Kidney (tissue), 14 donors: ENCODE results near the gene SIGLEC8. TPM values are rescaled to one million over a fixed set of nuclear protein-coding genes. Genes with fewer than 3 reads are reported as not detected.

Experiments used
- DNase-seq, 5 donors: peaks; one replicate each; pipeline ENCODE4 v3.0.0-alpha.2; 2013 to 2020
- FAIRE-seq: peaks from 2 replicates; lab custom pipeline; 2012; peaks lifted over from hg19 to GRCh38; lab: Jason Lieb, UNC
- H3K27ac ChIP-seq, 2 donors: one replicate each; pipeline ENCODE4 v1.7.0; 2013; ENCODE audit warnings: low read depth in 2 of 2, low read length in 2 of 2, inconsistent platforms in 1 of 2
- H3K27me3 ChIP-seq: one replicate; pipeline ENCODE4 v1.7.1; 2013; ENCODE audit warnings: low read length, inconsistent platforms; ENCODE audit not compliant: control insufficient read depth, insufficient read depth
- H3K36me3 ChIP-seq, 3 donors: one replicate each; pipeline versions ENCODE4 v1.7.0 to v1.7.1; 2013; ENCODE audit warnings: low read length in 3 of 3, control low read depth in 1 of 3, inconsistent platforms in 1 of 3; ENCODE audit not compliant: insufficient read depth in 3 of 3, control insufficient read depth in 2 of 3
- H3K4me1 ChIP-seq, 3 donors: one replicate each; pipeline versions ENCODE4 v1.7.0 to v1.7.1; 2013; ENCODE audit warnings: low read length in 3 of 3, inconsistent platforms in 1 of 3, low read depth in 1 of 3; ENCODE audit not compliant: control insufficient read depth in 2 of 3, insufficient read depth in 2 of 3
- H3K4me3 ChIP-seq, 3 donors: one replicate each; pipeline versions ENCODE4 v1.7.0 to v1.8.1; 2013; ENCODE audit warnings: low read length in 3 of 3, control low read depth in 1 of 3, inconsistent platforms in 1 of 3
- H3K9ac ChIP-seq, 3 donors: one replicate each; pipeline versions ENCODE4 v1.7.0 to v1.7.1; 2013; ENCODE audit warnings: low read length in 3 of 3, control low read depth in 1 of 3, inconsistent platforms in 1 of 3
- H3K9me3 ChIP-seq, 3 donors: one replicate each; pipeline versions ENCODE4 v1.7.0 to v1.7.1; 2013; ENCODE audit warnings: low read length in 3 of 3, control low read depth in 1 of 3, inconsistent platforms in 1 of 3; ENCODE audit not compliant: control insufficient read depth in 2 of 3, insufficient read depth in 1 of 3
- intact Hi-C: fragments of 100-400 bp; cut with DNase I; formaldehyde crosslinking; loops from one replicate; pipeline ENCODE4 v1.11.1; 2022
- polyA plus RNA-seq: library from polyadenylated mRNA; stranded (reverse); fragments of 350-450 nt; fragmentation: Illumina TruSeq; extraction: RNeasy Lipid Tissue Mini Kit (QIAGEN cat#74804); gene quantifications from one replicate; pipeline ENCODE4 v1.2.3, GENCODE V29; 2014; ENCODE audit warnings: low read depth, low replicate concordance; ENCODE audit not compliant: insufficient read depth
- total RNA-seq: library from RNA; stranded (reverse); fragmentation: NEBNext Ultra II Directional; extraction: Animal tissue kit (Norgen Biotek cat#: 25700); gene quantifications from one replicate; pipeline ENCODE4 v1.2.1, GENCODE V29; 2021
- TF ChIP-seq, protein P1 (sequence below): IDR thresholded peaks from 3 replicates; pipeline ENCODE4 v1.5.1; 2012; ENCODE audit warnings: mild to moderate bottlenecking, moderate library complexity, borderline replicate concordance; ENCODE audit not compliant: insufficient read depth; ENCODE audit errors: extremely low read depth
- donor health status: control.
- donor health status: control.
- donor health status: control.
- donor health status: control.
- donor health status: control.
- donor health status: DM: yes; HTN: yes; CAD: no.
- donor health status: Normal renal cell carcinoma (clear cell type).

SIGLEC8 gene
- total and polyA plus RNA-seq, 2 donors from 2014 or later = 1.8 TPM; not detected in 1

DNA sequence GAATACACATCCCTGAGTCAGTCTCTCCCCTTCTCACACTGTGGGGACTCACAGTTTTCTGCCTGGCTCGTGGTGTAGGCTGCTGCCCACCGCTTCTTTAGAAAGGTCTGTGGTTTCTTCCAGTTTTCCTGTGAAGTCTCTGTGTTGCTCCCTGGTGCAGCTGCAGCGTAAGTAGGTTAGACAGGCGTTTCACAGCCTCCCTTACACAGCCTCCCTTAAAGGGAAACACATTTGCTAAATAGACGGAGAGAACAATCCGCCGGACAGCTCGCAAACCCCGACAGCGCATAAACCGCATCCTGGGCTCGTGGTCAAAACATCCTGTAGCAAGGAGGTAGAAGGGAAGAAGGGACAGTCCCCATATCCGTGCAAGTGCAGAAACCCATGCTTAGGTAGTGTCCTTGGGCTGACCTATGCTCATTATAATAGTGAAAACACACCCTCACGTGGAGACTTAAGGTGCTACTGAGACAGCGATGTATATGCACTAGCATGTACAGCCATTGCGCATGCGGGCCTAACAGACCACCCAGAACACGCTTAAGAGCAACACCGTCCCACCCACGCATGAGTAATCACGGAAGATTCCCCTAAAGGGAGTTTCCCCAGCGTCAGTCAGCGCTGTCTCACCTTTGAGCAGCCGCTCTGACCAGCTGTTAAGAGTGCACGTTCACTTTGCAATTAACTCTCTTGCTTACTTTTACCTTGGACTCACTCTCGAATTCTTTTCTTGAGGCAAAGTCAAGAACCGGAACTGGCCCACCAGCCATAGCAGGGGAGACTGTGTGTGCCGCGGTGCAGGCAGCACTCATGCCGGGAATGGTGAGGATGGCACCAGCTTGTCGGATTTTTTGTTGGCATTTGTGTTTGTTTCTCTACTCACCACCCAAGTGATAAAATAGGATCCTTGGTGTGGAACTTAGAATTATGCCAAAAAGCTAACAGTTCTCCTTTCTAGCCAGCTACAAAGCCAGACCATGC, 16.6 kb downstream of the SIGLEC8 start:
- H3K4me3 ChIP-seq = no peak overlapping the region
- TF ChIP-seq, protein P1, sequence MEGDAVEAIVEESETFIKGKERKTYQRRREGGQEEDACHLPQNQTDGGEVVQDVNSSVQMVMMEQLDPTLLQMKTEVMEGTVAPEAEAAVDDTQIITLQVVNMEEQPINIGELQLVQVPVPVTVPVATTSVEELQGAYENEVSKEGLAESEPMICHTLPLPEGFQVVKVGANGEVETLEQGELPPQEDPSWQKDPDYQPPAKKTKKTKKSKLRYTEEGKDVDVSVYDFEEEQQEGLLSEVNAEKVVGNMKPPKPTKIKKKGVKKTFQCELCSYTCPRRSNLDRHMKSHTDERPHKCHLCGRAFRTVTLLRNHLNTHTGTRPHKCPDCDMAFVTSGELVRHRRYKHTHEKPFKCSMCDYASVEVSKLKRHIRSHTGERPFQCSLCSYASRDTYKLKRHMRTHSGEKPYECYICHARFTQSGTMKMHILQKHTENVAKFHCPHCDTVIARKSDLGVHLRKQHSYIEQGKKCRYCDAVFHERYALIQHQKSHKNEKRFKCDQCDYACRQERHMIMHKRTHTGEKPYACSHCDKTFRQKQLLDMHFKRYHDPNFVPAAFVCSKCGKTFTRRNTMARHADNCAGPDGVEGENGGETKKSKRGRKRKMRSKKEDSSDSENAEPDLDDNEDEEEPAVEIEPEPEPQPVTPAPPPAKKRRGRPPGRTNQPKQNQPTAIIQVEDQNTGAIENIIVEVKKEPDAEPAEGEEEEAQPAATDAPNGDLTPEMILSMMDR = no peak
- no peaks in the 10 kb centered on the region for H3K4me1 ChIP-seq
- intact Hi-C loops = no loop called here
- peaks cover 0 to 2% (median 0%) of the 10 kb centered on the region in 3 donors for H3K9me3 ChIP-seq
- H3K36me3 ChIP-seq = no peaks in the 10 kb centered on the region
- H3K27me3 ChIP-seq = no peaks in the 10 kb centered on the region
- DNase-seq = peak in 1 of 5 donors; percentile 52
- FAIRE-seq = no peak
- H3K9ac ChIP-seq = no peak overlapping the region
- H3K27ac ChIP-seq = no peak overlapping the region

DNA sequence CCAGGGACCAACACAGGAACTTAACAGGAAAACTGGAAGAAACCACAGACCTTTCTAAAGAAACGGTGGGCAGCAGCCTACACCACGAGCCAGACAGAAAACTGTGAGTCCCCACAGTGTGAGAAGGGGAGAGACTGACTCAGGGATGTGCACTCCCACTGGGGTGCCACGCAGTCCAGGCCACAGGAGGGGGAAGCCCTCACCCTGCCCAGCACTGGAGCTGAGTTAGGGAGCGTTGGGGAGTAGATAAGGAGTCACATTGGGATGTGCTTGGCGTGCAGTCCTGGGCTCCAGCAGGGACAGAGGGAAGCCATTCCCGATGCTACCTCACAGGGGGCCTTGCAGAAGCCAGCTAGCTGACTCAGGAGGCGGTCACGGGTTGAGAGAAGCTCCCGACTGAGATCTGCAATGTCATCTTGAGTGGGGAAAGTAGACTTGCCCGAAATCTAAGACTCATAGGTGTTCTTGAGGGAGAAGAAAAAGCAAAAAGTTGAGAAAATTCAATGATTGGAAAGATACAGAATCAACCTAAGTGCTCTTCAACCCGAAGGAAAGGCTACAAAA, 17.3 kb downstream of the SIGLEC8 start:
- H3K9me3 ChIP-seq = peaks cover 0 to 1% (median 0%) of the 10 kb centered on the region in 3 donors
- no peaks in the 10 kb centered on the region for H3K27me3 ChIP-seq
- H3K27ac ChIP-seq = no peak overlapping the region
- TF ChIP-seq, protein P1 = no peak
- intact Hi-C loops = no loop called here
- H3K4me1 ChIP-seq = no peaks in the 10 kb centered on the region
- DNase-seq = peak in 1 of 5 donors; percentile 54
- FAIRE-seq = no peak
- no peaks in the 10 kb centered on the region for H3K36me3 ChIP-seq
- H3K4me3 ChIP-seq = no peak overlapping the region
- H3K9ac ChIP-seq = no peak overlapping the region

DNA sequence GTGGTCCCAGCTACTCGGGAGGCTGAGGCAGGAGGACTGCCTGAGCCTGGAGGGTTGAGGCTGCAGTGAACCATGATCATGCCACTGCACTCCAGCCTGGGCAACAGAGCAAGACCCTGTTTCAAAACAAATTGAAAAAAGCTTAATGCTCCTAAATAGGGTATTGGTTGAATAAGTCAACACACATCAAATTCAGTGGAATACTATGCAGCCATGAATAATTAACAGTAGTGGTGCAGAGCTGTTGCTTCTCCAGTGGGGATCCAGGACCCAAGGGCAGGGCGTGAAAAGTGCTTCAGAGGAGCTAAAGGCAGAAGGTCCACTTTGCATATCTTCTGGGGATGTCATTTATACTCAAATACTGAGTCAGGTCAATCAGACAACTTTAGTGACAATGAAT, 18.2 kb downstream of the SIGLEC8 start:
- no peaks in the 10 kb centered on the region for H3K4me1 ChIP-seq
- no peak overlapping the region for H3K4me3 ChIP-seq
- intact Hi-C loops = no loop called here
- H3K9me3 ChIP-seq = no peaks in the 10 kb centered on the region
- H3K9ac ChIP-seq = no peak overlapping the region
- TF ChIP-seq, protein P1 = no peak
- no peaks in the 10 kb centered on the region for H3K36me3 ChIP-seq
- H3K27me3 ChIP-seq = no peaks in the 10 kb centered on the region
- peak in 1 of 5 donors; percentile 17 for DNase-seq
- no peak for FAIRE-seq
- no peak overlapping the region for H3K27ac ChIP-seq
